ENCODE data around the gene CDCP1.

CDCP1 gene

GRCh38 chr3:45145681-45146614, at the start of gene CDCP1:
Gene CDCP1 (minus strand): TSS chr3:45146378. CDS start chr3:45146287, 91 bp downstream.
- DNase-seq (ENCODE audit: low read depth in 1 of 2, low spot score in 1 of 2), result no peak

- DNase-seq (ENCODE audit: low read depth in 1 of 2, low spot score in 1 of 2), result no peak
Measured at GRCh38 chr3:45194791-45195190, 48.6 kb upstream of the CDCP1 start.

GRCh38 chr3:45191924-45192417, 45.8 kb upstream of the CDCP1 start:
- no peak for DNase-seq (ENCODE audit: low read depth in 1 of 2, low spot score in 1 of 2)

- no peak for DNase-seq (ENCODE audit: low read depth in 1 of 2, low spot score in 1 of 2)
Measured at GRCh38 chr3:45191424-45191823, 45.2 kb upstream of the CDCP1 start.

GRCh38 chr3:45188719-45189659, 42.8 kb upstream of the CDCP1 start:
- no peak for DNase-seq (ENCODE audit: low read depth in 1 of 2, low spot score in 1 of 2)

- DNase-seq (ENCODE audit: low read depth in 1 of 2, low spot score in 1 of 2), result no peak
Measured at GRCh38 chr3:45187694-45188141, 41.5 kb upstream of the CDCP1 start.

GRCh38 chr3:45186871-45187270, 40.7 kb upstream of the CDCP1 start:
- DNase-seq (ENCODE audit: low read depth in 1 of 2, low spot score in 1 of 2), result no peak

- DNase-seq (ENCODE audit: low read depth in 1 of 2, low spot score in 1 of 2), result no peak
Measured at GRCh38 chr3:45185461-45185860, 39.3 kb upstream of the CDCP1 start.

- no peak for DNase-seq (ENCODE audit: low read depth in 1 of 2, low spot score in 1 of 2)
Measured at GRCh38 chr3:45185052-45185451, 38.9 kb upstream of the CDCP1 start.

GRCh38 chr3:45183872-45184262, 37.7 kb upstream of the CDCP1 start:
- DNase-seq (ENCODE audit: low read depth in 1 of 2, low spot score in 1 of 2), result no peak

- no peak for DNase-seq (ENCODE audit: low read depth in 1 of 2, low spot score in 1 of 2)
Measured at GRCh38 chr3:45182915-45183871, 37.0 kb upstream of the CDCP1 start.

- DNase-seq (ENCODE audit: low read depth in 1 of 2, low spot score in 1 of 2), result no peak
Measured at GRCh38 chr3:45181496-45181895, 35.3 kb upstream of the CDCP1 start.

GRCh38 chr3:45180899-45181298, 34.7 kb upstream of the CDCP1 start:
- no peak for DNase-seq (ENCODE audit: low read depth in 1 of 2, low spot score in 1 of 2)

GRCh38 chr3:45180051-45180450, 33.9 kb upstream of the CDCP1 start:
- DNase-seq (ENCODE audit: low read depth in 1 of 2, low spot score in 1 of 2), result no peak

- DNase-seq (ENCODE audit: low read depth in 1 of 2, low spot score in 1 of 2), result no peak
Measured at GRCh38 chr3:45179163-45179562, 33.0 kb upstream of the CDCP1 start.

GRCh38 chr3:45178183-45179023, 32.2 kb upstream of the CDCP1 start:
- no peak for DNase-seq (ENCODE audit: low read depth in 1 of 2, low spot score in 1 of 2)

- DNase-seq (ENCODE audit: low read depth in 1 of 2, low spot score in 1 of 2), result no peak
Measured at GRCh38 chr3:45176912-45177311, 30.7 kb upstream of the CDCP1 start.

- no peak for DNase-seq (ENCODE audit: low read depth in 1 of 2, low spot score in 1 of 2)
Measured at GRCh38 chr3:45174234-45174633, 28.1 kb upstream of the CDCP1 start.

GRCh38 chr3:45173776-45174175, 27.6 kb upstream of the CDCP1 start:
- DNase-seq (ENCODE audit: low read depth in 1 of 2, low spot score in 1 of 2), result no peak

GRCh38 chr3:45171283-45171682, 25.1 kb upstream of the CDCP1 start:
- no peak for DNase-seq (ENCODE audit: low read depth in 1 of 2, low spot score in 1 of 2)

Measured in activated T-helper 1 cell treated with anti-CD3 and anti-CD28 coated beads, Interleukin-2, amount 50 U/mL, for 16 hours (primary cell).